Measurements from ENCODE around the gene ATXN7. TPM values are rescaled to one million over a fixed set of nuclear protein-coding genes. Genes with fewer than 3 reads are reported as not detected.

Gene ATXN7
- total RNA-seq, 1 donor from 2014 or later, result 19.8 TPM

GRCh38 chr3:63908776-63909175 is 45.1 kb downstream of the ATXN7 start:
- no peaks in the 10 kb centered on the region for H3K27me3 Mint-ChIP-seq
- H3K9me3 Mint-ChIP-seq, result no peaks in the 10 kb centered on the region
- no peaks in the 10 kb centered on the region for H3K36me3 Mint-ChIP-seq
- no peak for TF ChIP-seq CTCF (conservative IDR thresholded peaks at IDR 0.05)
- H3K4me3 Mint-ChIP-seq, result no peak overlapping the region
- DNase-seq (ENCODE audit: extremely low spot score, unreplicated experiment), result no peak
- H3K4me1 Mint-ChIP-seq (ENCODE audit: unreplicated experiment), result peaks cover 17% of the 10 kb centered on the region
- H3K27ac Mint-ChIP-seq, result no peak overlapping the region

GRCh38 chr3:63909431-63909830 is 45.8 kb downstream of the ATXN7 start:
- Mint-ChIP-seq H3K4me1 (ENCODE audit: unreplicated experiment) (peaks cover 21% of the 10 kb centered on the region), H3K27me3 (no peaks in the 10 kb centered on the region), H3K27ac (no peak overlapping the region), H3K4me3 (no peak overlapping the region), H3K36me3 (peaks cover under 1% of the 10 kb centered on the region), H3K9me3 (no peaks in the 10 kb centered on the region)
- TF ChIP-seq CTCF (conservative IDR thresholded peaks at IDR 0.05), result no peak
- DNase-seq (ENCODE audit: extremely low spot score, unreplicated experiment), result no peak

DNA sequence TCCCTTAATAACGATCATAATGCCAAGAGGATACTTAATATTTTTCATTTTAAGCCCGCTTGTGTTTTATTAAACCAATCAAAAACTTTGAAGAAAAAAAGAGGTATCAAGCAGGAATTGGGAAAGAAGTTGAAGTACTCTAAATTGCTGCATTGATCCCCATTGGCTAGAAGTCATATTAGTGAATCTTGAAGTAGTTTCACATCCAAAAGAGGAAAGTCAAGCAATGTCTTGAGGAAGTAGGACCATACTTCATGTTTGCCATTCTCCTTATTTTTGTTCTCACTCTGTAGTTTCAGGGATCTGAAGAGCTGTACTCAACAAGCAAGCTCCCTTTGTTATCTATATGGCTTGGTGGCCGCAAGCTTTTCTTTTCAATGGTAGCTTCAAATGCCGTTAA is 46.3 kb downstream of the ATXN7 start:
- no peak for TF ChIP-seq CTCF (conservative IDR thresholded peaks at IDR 0.05)
- Mint-ChIP-seq H3K9me3 (no peaks in the 10 kb centered on the region), H3K27me3 (no peaks in the 10 kb centered on the region), H3K36me3 (peaks cover 4% of the 10 kb centered on the region), H3K27ac (no peak overlapping the region), H3K4me3 (no peak overlapping the region), H3K4me1 (ENCODE audit: unreplicated experiment) (peaks cover 24% of the 10 kb centered on the region)
- no peak for DNase-seq (ENCODE audit: extremely low spot score, unreplicated experiment)

- Mint-ChIP-seq H3K27me3 (no peaks in the 10 kb centered on the region), H3K9me3 (no peaks in the 10 kb centered on the region), H3K4me1 (ENCODE audit: unreplicated experiment) (peaks cover 24% of the 10 kb centered on the region), H3K27ac (peak overlapping the region; percentile 89), H3K4me3 (peak overlapping the region; percentile 93), H3K36me3 (peaks cover 4% of the 10 kb centered on the region)
- no peak for TF ChIP-seq CTCF (conservative IDR thresholded peaks at IDR 0.05)
- DNase-seq (ENCODE audit: extremely low spot score, unreplicated experiment), result no peak
Measured at GRCh38 chr3:63910891-63911290, 47.2 kb downstream of the ATXN7 start.

- no peak for DNase-seq (ENCODE audit: extremely low spot score, unreplicated experiment)
- H3K4me1 Mint-ChIP-seq (ENCODE audit: unreplicated experiment), result peaks cover 24% of the 10 kb centered on the region
- no peaks in the 10 kb centered on the region for H3K9me3 Mint-ChIP-seq
- TF ChIP-seq CTCF (conservative IDR thresholded peaks at IDR 0.05), result no peak
- H3K36me3 Mint-ChIP-seq, result peaks cover 8% of the 10 kb centered on the region
- peak overlapping the region; percentile 93 for H3K4me3 Mint-ChIP-seq
- no peaks in the 10 kb centered on the region for H3K27me3 Mint-ChIP-seq
- H3K27ac Mint-ChIP-seq, result peak overlapping the region; percentile 89
Measured at GRCh38 chr3:63911509-63911872, 47.8 kb downstream of the ATXN7 start.
